HepG2 (cell line): ENCODE data around the gene EGFR. TPM values are rescaled to one million over a fixed set of nuclear protein-coding genes. Genes with fewer than 3 reads are reported as not detected.

Experiments used
- ATAC-seq: fragments of 200-7000 bp; cut with Tn5 transposase; 3 replicates; pipeline ENCODE4 v1.9.1; 2020; ENCODE audit warnings: mild to moderate bottlenecking, moderate library complexity
- BruUV-seq: library from RNA; stranded (reverse); fragments of 400-500 nt; replicated peaks from 2 replicates; lab custom pipeline; 2021; lab: Mats Ljungman, UMichigan
- CTCF ChIA-PET: fragments of 300-600 bp; formaldehyde crosslinking; extraction: SDS; loops from one replicate; lab custom pipeline; 2021; ENCODE audit warnings: low total read pairs, inconsistent platforms, low intra/inter-chr PET ratio; lab: Yijun Ruan, JAX
- POLR2A ChIA-PET: fragments of 350-600 bp; sonication (Branson Sonifier 250); formaldehyde crosslinking; loops from one replicate; lab custom pipeline; 2020; ENCODE audit warnings: antibody characterized with exemption, inconsistent platforms; lab: Yijun Ruan, JAX
- DNase-seq: peaks from one replicate; pipeline ENCODE4 v3.0.0-alpha.2; 2015; ENCODE audit warnings: low spot score
- FAIRE-seq: peaks from 3 replicates; lab custom pipeline; 2011; peaks lifted over from hg19 to GRCh38; lab: Jason Lieb, UNC
- H2AFZ ChIP-seq: one replicate; pipeline ENCODE4 v1.6.1; 2011; ENCODE audit warnings: low read length, inconsistent platforms
- H3K27ac ChIP-seq: fragments of 300-600 bp; 3 replicates; pipeline ENCODE4 v1.8.0; 2011; ENCODE audit warnings: mixed run types, mild to moderate bottlenecking, mixed read lengths, low read length, inconsistent platforms; ENCODE audit not compliant: insufficient read depth; ENCODE audit errors: extremely low read length
- H3K27me3 ChIP-seq, 2 experiments: fragments of 200-600 bp in 1 of 2; 2 replicates in 1 of 2; 3 replicates in 1 of 2; pipeline versions ENCODE4 v1.6.0 to v1.8.0; 2011; ENCODE audit warnings: low read length in 2 of 2, mild to moderate bottlenecking in 2 of 2, moderate library complexity in 2 of 2, inconsistent platforms in 1 of 2; ENCODE audit not compliant: insufficient read depth in 2 of 2, control insufficient read depth in 1 of 2
- H3K36me3 ChIP-seq, 2 experiments: fragments of 200-600 bp in 1 of 2; replicated peaks in 1 of 2; 2 replicates in 1 of 2; 3 replicates in 1 of 2; pipeline versions ENCODE4 v1.5.1 to v1.8.0; 2011; ENCODE audit warnings: low read length in 2 of 2, inconsistent platforms in 1 of 2; ENCODE audit not compliant: insufficient read depth in 2 of 2, control insufficient read depth in 1 of 2
- H3K4me1 ChIP-seq: 2 replicates; pipeline ENCODE4 v1.5.1; 2012; ENCODE audit warnings: low read length, inconsistent platforms; ENCODE audit not compliant: insufficient read depth
- H3K4me2 ChIP-seq: 2 replicates; pipeline ENCODE4 v1.6.0; 2011; ENCODE audit warnings: low read depth, low read length, inconsistent platforms
- H3K4me3 ChIP-seq, 3 experiments: fragments of 200-600 bp in 1 of 3; sonication (generic), shearing (Covaris generic) in 1 of 3; replicated peaks in 1 of 3; 2 replicates each; pipeline ENCODE4 v1.5.1; 2011 to 2016; ENCODE audit warnings: low read length in 3 of 3, inconsistent platforms in 2 of 3, low read depth in 2 of 3, mild to moderate bottlenecking in 2 of 3, control low read depth in 1 of 3, mixed read lengths in 1 of 3; ENCODE audit not compliant: insufficient read depth in 1 of 3
- H3K79me2 ChIP-seq: one replicate; pipeline ENCODE4 v1.6.1; 2011; ENCODE audit warnings: low read length, inconsistent platforms; ENCODE audit not compliant: insufficient read depth
- H3K9ac ChIP-seq: 2 replicates; pipeline ENCODE4 v1.6.0; 2011; ENCODE audit warnings: mild to moderate bottlenecking, low read depth, low read length, inconsistent platforms; ENCODE audit not compliant: insufficient read depth
- H3K9me3 ChIP-seq: 2 replicates; pipeline ENCODE4 v1.5.1; 2012; ENCODE audit warnings: mild to moderate bottlenecking, low read length
- H4K20me1 ChIP-seq: 2 replicates; pipeline ENCODE4 v1.6.0; 2011; ENCODE audit warnings: inconsistent platforms, mild to moderate bottlenecking, low read length, moderate library complexity; ENCODE audit not compliant: insufficient read depth
- CENPT ChIP-seq: sonication (generic); formaldehyde crosslinking; IDR thresholded peaks from 2 replicates; pipeline ENCODE4 v1.8.0; 2022; ENCODE audit warnings: low read depth, mild to moderate bottlenecking, moderate library complexity, missing genetic modification reagents
- DMAP1 ChIP-seq: IDR thresholded peaks from 2 replicates; pipeline ENCODE4 v1.6.1; 2016
- FOSL1 ChIP-seq: sonication (generic); formaldehyde crosslinking; IDR thresholded peaks from 2 replicates; pipeline ENCODE4 v1.9.0; 2021; ENCODE audit warnings: missing genetic modification reagents, borderline replicate concordance
- GTF2F1 ChIP-seq: fragments of 150-350 bp; IDR thresholded peaks from 2 replicates; pipeline ENCODE4 v1.6.1; 2014; ENCODE audit warnings: low read length
- HOXA5 ChIP-seq: sonication (generic); formaldehyde crosslinking; IDR thresholded peaks from 2 replicates; pipeline ENCODE4 v1.4.0; 2020; ENCODE audit warnings: missing genetic modification reagents
- MTA3 ChIP-seq: sonication (generic); formaldehyde crosslinking; IDR thresholded peaks from 2 replicates; pipeline ENCODE4 v1.4.0; 2020; ENCODE audit warnings: missing genetic modification reagents
- POLR2AphosphoS5 ChIP-seq: IDR thresholded peaks from 2 replicates; pipeline ENCODE4 v1.6.1; 2012; ENCODE audit warnings: low read depth, low read length
- SIN3B ChIP-seq: fragments of 150-350 bp; IDR thresholded peaks from 2 replicates; pipeline ENCODE4 v1.6.1; 2014; ENCODE audit warnings: low read length
- SKI ChIP-seq: fragments of 450-650 bp; IDR thresholded peaks from one replicate; pipeline ENCODE4 v1.6.1; 2018; ENCODE audit warnings: mild to moderate bottlenecking; ENCODE audit not compliant: partially characterized antibody
- ZKSCAN8 ChIP-seq: IDR thresholded peaks from 2 replicates; pipeline ENCODE4 v1.6.1; 2016; ENCODE audit warnings: borderline replicate concordance, missing genetic modification reagents, missing compliant biosample characterization
- ZNF616 ChIP-seq: sonication (generic); formaldehyde crosslinking; IDR thresholded peaks from 2 replicates; pipeline ENCODE4 v1.5.0; 2020; ENCODE audit warnings: low read depth, mild to moderate bottlenecking, missing genetic modification reagents
- ZSCAN12 ChIP-seq: sonication (generic); formaldehyde crosslinking; IDR thresholded peaks from 2 replicates; pipeline ENCODE4 v1.9.0; 2021; ENCODE audit warnings: mild to moderate bottlenecking, missing genetic modification reagents
- WGBS: methylation state at CpG from one replicate; pipeline ENCODE4 v1.1.6; 2017; ENCODE audit warnings: low lambda C conversion rate; 5-methylcytosine and 5-hydroxymethylcytosine counted together
- in situ Hi-C: cut with HindIII; loops from 2 replicates; pipeline ENCODE4 v1.10.0; 2017; ENCODE audit warnings: low pct_unique_long_range_greater_than_20kb; ENCODE audit not compliant: extremely low pct_ligation_motif_present
- intact Hi-C: fragments of 100-400 bp; cut with micrococcal nuclease; formaldehyde crosslinking; loops from one replicate; pipeline ENCODE4 v1.10.0; 2022; ENCODE audit not compliant: unreplicated experiment
- polyA plus RNA-seq, 8 experiments: library from polyadenylated mRNA; depleted of rRNA in 3 of 8; stranded (reverse) in 7 of 8; unstranded in 1 of 8; fragments of >200 nt; fragmentation: Illumina TruSeq in 4 of 8; extraction: Trizol in 4 of 8; gene quantifications; 2 replicates each; pipeline versions ENCODE4 v1.2.1 to v1.2.3, GENCODE V29; 2011 to 2016; ENCODE audit warnings: low read depth in 4 of 8, missing spikeins in 1 of 8, mixed read lengths in 1 of 8; ENCODE audit not compliant: insufficient read depth in 1 of 8
- total RNA-seq, 5 experiments: library from RNA; depleted of rRNA; stranded (reverse); fragments of >200 nt; fragmentation: Illumina TruSeq; extraction: Trizol; gene quantifications; 2 replicates each; pipeline ENCODE4 v1.2.3, GENCODE V29; 2016; ENCODE audit warnings: low read depth in 1 of 5
- TF ChIP-seq, protein P1 (sequence below): sonication (generic); formaldehyde crosslinking; IDR thresholded peaks from 2 replicates; pipeline ENCODE4 v1.8.1; 2023; ENCODE audit warnings: mild to moderate bottlenecking, inconsistent platforms, moderate library complexity, missing genetic modification reagents, borderline replicate concordance

Gene EGFR
- total and polyA plus RNA-seq, 2 of the 13 experiments (the other 11 are each of a cell fraction or from before 2014, with no cell fraction given) = 7.0 to 10.0 TPM

DNA sequence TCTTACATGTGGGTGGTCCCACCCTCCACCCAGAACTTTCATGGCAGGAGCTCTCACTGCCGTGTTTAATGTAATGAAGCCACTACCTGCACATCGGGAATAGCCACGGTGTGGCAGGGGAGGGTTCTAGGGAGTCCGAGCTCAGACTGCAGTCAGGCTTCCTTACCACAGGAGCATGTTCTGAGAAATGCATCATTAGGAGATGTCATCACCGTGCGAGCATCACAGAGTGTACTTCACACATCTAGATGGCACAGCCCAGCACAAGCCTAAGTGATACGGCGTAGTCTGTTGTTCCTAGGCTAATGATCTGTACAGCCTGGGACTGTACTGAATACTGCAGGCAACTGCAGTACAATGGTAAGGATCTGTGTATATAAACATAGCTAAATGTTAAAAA, 193.4 kb downstream of the EGFR start (continued):
- no peak for TF ChIP-seq MTA3 (CRISPR knock-in tag)

DNA sequence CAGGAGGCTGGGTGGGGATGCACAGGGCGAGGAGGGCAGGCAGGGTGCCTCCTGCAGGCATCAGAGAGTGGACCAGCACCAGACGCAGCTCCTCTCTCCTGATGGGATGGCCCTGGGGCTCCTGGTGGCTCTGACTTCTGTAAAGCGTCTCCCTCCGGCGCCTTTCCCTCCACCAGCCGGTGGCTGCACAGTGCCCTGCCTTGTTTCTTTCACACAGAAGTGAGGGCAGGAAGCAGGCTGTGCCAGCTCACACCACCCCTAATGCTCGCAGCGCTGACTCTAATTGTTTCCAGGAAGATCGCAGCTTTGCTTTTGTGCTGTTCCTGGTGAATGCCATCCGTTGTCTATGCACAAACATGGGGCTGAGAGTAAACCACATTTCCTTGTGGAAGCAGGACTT, 194.0 kb downstream of the EGFR start:
- intact Hi-C loops (no loop called here), in situ Hi-C loops (no loop called here)
- WGBS = 80% methylated on average over 7 of the region's 10 CpGs
- Histone ChIP-seq H3K27ac (no peak overlapping the region), H3K36me3 (peaks cover 0 to 4% of the 10 kb centered on the region in 2 experiments; a peak in 1 of 5 replicates), H3K9ac (no peak overlapping the region), H3K9me3 (no peaks in the 10 kb centered on the region), H2AFZ (no peak overlapping the region), H3K27me3 (no peaks in the 10 kb centered on the region), H4K20me1 (no peaks in the 10 kb centered on the region), H3K4me1 (no peaks in the 10 kb centered on the region), H3K4me3 (no peak overlapping the region), H3K79me2 (no peaks in the 10 kb centered on the region), H3K4me2 (no peak overlapping the region)
- CTCF ChIA-PET = no interaction called here
- DNase-seq = no peak
- POLR2A ChIA-PET = no interaction called here
- TF ChIP-seq SKI (no peak), DMAP1 (no peak), CENPT (CRISPR knock-in tag) (no peak), ZNF616 (CRISPR knock-in tag) (no peak)
- ATAC-seq = peak; percentile 68
- BruUV-seq = no TSS peak
- no peak for FAIRE-seq

DNA sequence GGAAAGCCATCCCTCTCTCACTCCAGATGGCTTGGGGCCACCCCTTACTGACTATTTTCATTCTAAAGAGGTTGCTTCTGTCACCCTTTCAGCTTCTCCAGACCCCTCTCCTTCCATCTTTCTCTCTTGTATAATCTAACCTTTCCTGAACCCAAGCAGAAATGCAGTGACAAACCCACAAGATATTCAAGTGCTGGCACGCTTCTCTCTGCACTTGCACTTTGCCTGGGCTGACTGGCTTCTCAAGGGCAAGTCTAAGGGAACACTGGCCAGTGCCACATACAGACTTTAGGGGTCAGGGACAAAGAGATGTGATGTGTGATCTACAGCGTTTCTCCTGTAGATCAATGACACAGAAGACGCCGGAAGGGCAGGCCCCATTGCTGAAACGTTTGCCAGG, 195.9 kb downstream of the EGFR start:
- ATAC-seq (peak; percentile 39), FAIRE-seq (no peak)
- intact Hi-C loops = no loop called here

More for the DNA sequence above, 195.9 kb downstream of the EGFR start:
- in situ Hi-C loops = no loop called here
- H3K79me2 ChIP-seq = no peaks in the 10 kb centered on the region
- H3K27me3 ChIP-seq = no peaks in the 10 kb centered on the region
- H3K27ac ChIP-seq = no peak overlapping the region
- ChIA-PET CTCF (no interaction called here), POLR2A (no interaction called here)
- H3K36me3 ChIP-seq = no peaks in the 10 kb centered on the region
- BruUV-seq = no TSS peak
- H3K9ac ChIP-seq = no peak overlapping the region
- WGBS = 21% methylated on average over 5 of the region's 5 CpGs
- H3K4me3 ChIP-seq = no peak overlapping the region
- no peaks in the 10 kb centered on the region for H3K4me1 ChIP-seq
- H3K4me2 ChIP-seq = no peak overlapping the region
- no peaks in the 10 kb centered on the region for H4K20me1 ChIP-seq
- no peak for TF ChIP-seq ZKSCAN8 (CRISPR knock-in tag)
- TF ChIP-seq SIN3B = no peak
- no peak for TF ChIP-seq ZSCAN12 (CRISPR knock-in tag)
- no peak for TF ChIP-seq POLR2AphosphoS5
- TF ChIP-seq GTF2F1 = no peak
- TF ChIP-seq FOSL1 (CRISPR knock-in tag) = no peak
- no peak for TF ChIP-seq HOXA5 (CRISPR knock-in tag)
- TF ChIP-seq, protein P1, sequence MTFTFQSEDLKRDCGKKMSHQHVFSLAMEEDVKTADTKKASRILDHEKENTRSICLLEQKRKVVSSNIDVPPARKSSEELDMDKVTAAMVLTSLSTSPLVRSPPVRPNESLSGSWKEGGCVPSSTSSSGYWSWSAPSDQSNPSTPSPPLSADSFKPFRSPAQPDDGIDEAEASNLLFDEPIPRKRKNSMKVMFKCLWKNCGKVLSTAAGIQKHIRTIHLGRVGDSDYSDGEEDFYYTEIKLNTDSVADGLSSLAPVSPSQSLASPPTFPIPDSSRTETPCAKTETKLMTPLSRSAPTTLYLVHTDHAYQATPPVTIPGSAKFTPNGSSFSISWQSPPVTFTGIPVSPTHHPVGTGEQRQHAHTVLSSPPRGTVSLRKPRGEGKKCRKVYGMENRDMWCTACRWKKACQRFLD (CRISPR knock-in tag) = no peak
- no peak overlapping the region for H2AFZ ChIP-seq
- H3K9me3 ChIP-seq = no peaks in the 10 kb centered on the region
- DNase-seq = no peak
